A673 (cell line): ENCODE measurements around the gene SUOX. TPM values are rescaled to one million over a fixed set of nuclear protein-coding genes. Genes with fewer than 3 reads are reported as not detected.
"Not testable (repeated sequence)": the region's sequence is repeated elsewhere in the genome, so short reads cannot be mapped to it uniquely, and the experiment has no call there.

ENCODE experiments used
- BruUV-seq: library from RNA; stranded (reverse); fragments of 400-500 nt; replicated peaks from 2 replicates; lab custom pipeline; 2021; lab: Mats Ljungman, UMichigan
- CTCF ChIA-PET: fragments of 300-600 bp; sonication (Branson Sonifier 250); formaldehyde crosslinking; loops from one replicate; lab custom pipeline; 2022; ENCODE audit warnings: antibody characterized with exemption; lab: Charles Lee
- POLR2A ChIA-PET: fragments of 300-600 bp; sonication (Branson Sonifier 250); formaldehyde crosslinking; loops from one replicate; lab custom pipeline; 2022; ENCODE audit warnings: antibody characterized with exemption; ENCODE audit not compliant: low non-redundant PET; lab: Charles Lee
- DNase-seq: peaks from one replicate; pipeline ENCODE4 v3.0.0-alpha.2; 2015; ENCODE audit warnings: low spot score
- H3K27ac ChIP-seq: fragments of 200-600 bp; sonication (generic); 2 replicates; pipeline ENCODE4 v1.5.1; 2016; ENCODE audit warnings: mixed run types, low read depth, mild to moderate bottlenecking, mixed read lengths, antibody characterized with exemption, low read length; ENCODE audit not compliant: poor library complexity, severe bottlenecking
- H3K27me3 ChIP-seq: fragments of 200-600 bp; sonication (generic); replicated peaks from 2 replicates; pipeline ENCODE4 v1.6.1; 2017; ENCODE audit warnings: mixed run types, low read depth, mild to moderate bottlenecking, mixed read lengths, antibody characterized with exemption, low read length; ENCODE audit not compliant: insufficient read depth, poor library complexity
- H3K36me3 ChIP-seq: fragments of 200-600 bp; sonication (generic); 2 replicates; pipeline ENCODE4 v1.6.1; 2016; ENCODE audit warnings: mixed run types, mild to moderate bottlenecking, mixed read lengths, antibody characterized with exemption, low read length; ENCODE audit not compliant: insufficient read depth, poor library complexity, severe bottlenecking
- H3K4me1 ChIP-seq: fragments of 200-600 bp; sonication (generic); 2 replicates; pipeline ENCODE4 v1.6.1; 2017; ENCODE audit warnings: mixed run types, mild to moderate bottlenecking, mixed read lengths, antibody characterized with exemption, low read length; ENCODE audit not compliant: insufficient read depth, poor library complexity, severe bottlenecking
- H3K4me3 ChIP-seq: fragments of 200-600 bp; sonication (generic); 2 replicates; pipeline ENCODE4 v1.5.1; 2016; ENCODE audit warnings: low read depth, mixed run types, mild to moderate bottlenecking, mixed read lengths, low read length; ENCODE audit not compliant: poor library complexity, severe bottlenecking
- H3K9me3 ChIP-seq: fragments of 200-600 bp; sonication (generic); 2 replicates; pipeline ENCODE4 v1.6.1; 2016; ENCODE audit warnings: mixed run types, low read depth, mild to moderate bottlenecking, mixed read lengths, antibody characterized with exemption, low read length; ENCODE audit not compliant: poor library complexity, severe bottlenecking
- CTCF ChIP-seq: fragments of 300-800, 200-600 bp; sonication (generic); conservative IDR thresholded peaks from 2 replicates; pipeline ENCODE4 v1.5.1; 2017; ENCODE audit warnings: low read depth, mild to moderate bottlenecking, antibody characterized with exemption, low read length, moderate library complexity, mixed read lengths
- EZH2 ChIP-seq: fragments of 200-600 bp; sonication (generic); IDR thresholded peaks from 2 replicates; pipeline ENCODE4 v1.6.1; 2017; ENCODE audit warnings: borderline replicate concordance, low read depth, mild to moderate bottlenecking, mixed read lengths, antibody characterized with exemption, low read length; ENCODE audit not compliant: poor library complexity, severe bottlenecking
- intact Hi-C: fragments of 100-400 bp; cut with micrococcal nuclease; formaldehyde crosslinking; loops from one replicate; pipeline ENCODE4 v1.10.0; 2022; ENCODE audit not compliant: unreplicated experiment
- total RNA-seq: library from RNA; stranded (reverse); gene quantifications from 2 replicates; pipeline ENCODE4 v1.2.3, GENCODE V29; 2021

SUOX gene
- total RNA-seq, 1 experiment from 2014 or later: 2.2 TPM

- BruUV-seq: no TSS peak
- Histone ChIP-seq H3K4me1 (peaks cover 40% of the 10 kb centered on the region), H3K27ac (peak within 1 kb of the TSS; percentile 97), H3K4me3 (peak within 1 kb of the TSS; percentile 73), H3K27me3 (no peaks in the 10 kb centered on the region), H3K9me3 (no peaks in the 10 kb centered on the region), H3K36me3 (peaks cover 39% of the 10 kb centered on the region)
- POLR2A ChIA-PET: no interaction called here
- intact Hi-C loops: loop anchor here (2.0 to 10.0 kb wide), 4 partner anchors 44 to 303 kb away; partner anchors contain the start of genes ORMDL2, SARNP, SMARCC2 and SUOX
- CTCF ChIA-PET: interaction anchor here (0.5 kb wide), 1 partner anchor 377 kb away, joined by 9 read pairs; no protein-coding TSS in a partner anchor
- peak; percentile 100 for DNase-seq
- TF ChIP-seq EZH2 (no peak), CTCF (peak; percentile 56)
Measured at GRCh38 chr12:56041552-56042429, 44.7 kb downstream of the SUOX start, which contains the start of gene RPS26. TSS of gene RPS26 (plus strand) at chr12:56041918. CDS start at chr12:56042167, 249 bp downstream.

GRCh38 chr12:56042430-56042813, 45.3 kb downstream of the SUOX start:
- Histone ChIP-seq H3K4me1 (peaks cover 36% of the 10 kb centered on the region), H3K27ac (peak overlapping the region; percentile 97), H3K4me3 (peak overlapping the region; percentile 73), H3K36me3 (peaks cover 39% of the 10 kb centered on the region)
- DNase-seq, CTCF ChIA-PET, H3K27me3 ChIP-seq, POLR2A ChIA-PET, H3K9me3 ChIP-seq: not testable (repeated sequence)
- BruUV-seq: TSS peak; percentile 85
- intact Hi-C loops: loop anchor here (5.0 to 10.0 kb wide), 3 partner anchors 45 to 225 kb away; partner anchors contain the start of genes ORMDL2, SARNP, SMARCC2 and SUOX

- TF ChIP-seq EZH2: no peak
- TF ChIP-seq CTCF: no peak
- H3K27ac ChIP-seq: peak overlapping the region; percentile 97
- H3K4me1 ChIP-seq: peaks cover 32% of the 10 kb centered on the region
- intact Hi-C loops: loop anchor here (5.0 to 10.0 kb wide), 3 partner anchors 46 to 226 kb away; partner anchors contain the start of genes ORMDL2, SARNP, SMARCC2 and SUOX
- H3K9me3 ChIP-seq: no peaks in the 10 kb centered on the region
- H3K36me3 ChIP-seq: peaks cover 39% of the 10 kb centered on the region
- H3K27me3 ChIP-seq: no peaks in the 10 kb centered on the region
- DNase-seq: no peak
- H3K4me3 ChIP-seq: peak overlapping the region; percentile 73
- CTCF ChIA-PET: no interaction called here
- no TSS peak for BruUV-seq
- POLR2A ChIA-PET: interaction anchor here (0.6 kb wide), 1 partner anchor 30 kb away, joined by 3 read pairs; no protein-coding TSS in a partner anchor
Measured at GRCh38 chr12:56042843-56043242, 45.8 kb downstream of the SUOX start.
